Measurements from ENCODE around the gene SLC2A13.

DNA sequence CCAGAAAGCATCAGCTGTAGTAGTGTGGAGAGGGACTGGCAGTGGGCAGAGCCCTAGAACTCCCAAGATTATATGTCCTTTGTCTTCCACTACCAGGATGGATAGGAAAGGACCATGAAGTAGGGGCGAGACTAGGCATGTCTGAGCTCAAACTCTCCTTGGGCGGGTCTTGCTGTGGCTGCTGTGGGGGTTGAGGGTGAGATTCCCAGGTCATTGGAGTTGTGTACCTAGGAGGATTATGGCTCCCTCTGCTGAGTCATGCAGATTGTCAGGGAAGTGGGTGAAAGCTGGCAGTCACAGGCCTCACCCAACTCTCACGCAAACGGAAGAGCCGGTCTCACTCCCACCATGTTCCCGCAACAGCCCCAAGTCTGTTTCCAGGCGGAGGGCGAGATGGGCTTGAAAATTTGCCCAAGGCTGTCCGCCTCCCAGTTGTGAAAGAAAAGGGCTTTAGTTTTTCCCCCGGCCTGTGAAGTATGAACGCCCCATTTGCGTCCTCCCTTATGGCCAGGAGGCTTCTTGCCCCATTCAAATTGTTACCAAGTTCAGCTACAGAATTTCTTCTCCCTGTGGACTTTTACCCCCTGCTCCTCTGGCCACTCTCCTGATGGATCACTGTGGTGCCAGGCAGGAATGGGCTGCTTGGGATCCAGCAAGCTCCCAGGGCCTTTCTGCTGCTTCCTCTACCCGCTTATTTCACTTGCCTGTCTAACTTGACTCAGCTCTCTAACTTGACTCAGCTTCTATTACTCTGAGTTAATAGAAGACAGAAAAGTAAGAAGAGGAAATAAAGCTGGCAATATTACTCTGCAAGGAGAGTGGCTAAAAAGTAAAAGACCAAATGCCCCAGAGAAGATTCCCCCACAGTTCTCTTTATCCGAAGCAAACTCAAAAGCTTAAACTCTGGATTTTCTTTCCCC is 159.3 kb downstream of the SLC2A13 start:
- TF ChIP-seq, protein P1, sequence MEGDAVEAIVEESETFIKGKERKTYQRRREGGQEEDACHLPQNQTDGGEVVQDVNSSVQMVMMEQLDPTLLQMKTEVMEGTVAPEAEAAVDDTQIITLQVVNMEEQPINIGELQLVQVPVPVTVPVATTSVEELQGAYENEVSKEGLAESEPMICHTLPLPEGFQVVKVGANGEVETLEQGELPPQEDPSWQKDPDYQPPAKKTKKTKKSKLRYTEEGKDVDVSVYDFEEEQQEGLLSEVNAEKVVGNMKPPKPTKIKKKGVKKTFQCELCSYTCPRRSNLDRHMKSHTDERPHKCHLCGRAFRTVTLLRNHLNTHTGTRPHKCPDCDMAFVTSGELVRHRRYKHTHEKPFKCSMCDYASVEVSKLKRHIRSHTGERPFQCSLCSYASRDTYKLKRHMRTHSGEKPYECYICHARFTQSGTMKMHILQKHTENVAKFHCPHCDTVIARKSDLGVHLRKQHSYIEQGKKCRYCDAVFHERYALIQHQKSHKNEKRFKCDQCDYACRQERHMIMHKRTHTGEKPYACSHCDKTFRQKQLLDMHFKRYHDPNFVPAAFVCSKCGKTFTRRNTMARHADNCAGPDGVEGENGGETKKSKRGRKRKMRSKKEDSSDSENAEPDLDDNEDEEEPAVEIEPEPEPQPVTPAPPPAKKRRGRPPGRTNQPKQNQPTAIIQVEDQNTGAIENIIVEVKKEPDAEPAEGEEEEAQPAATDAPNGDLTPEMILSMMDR (IDR thresholded peaks at IDR 0.05): no peak
- no peak for TF ChIP-seq POLR2A (IDR thresholded peaks at IDR 0.05)
